ENCODE data around the gene XKR7.

GRCh38 chr20:32031007-32031958 is 63.3 kb downstream of the XKR7 start:
- TF ChIP-seq MAX (IDR thresholded peaks at IDR 0.05; ENCODE audit: insufficient read depth, insufficient read length) (no peak), CTCF (IDR thresholded peaks at IDR 0.05; ENCODE audit: extremely low read depth in 1 of 2, insufficient read depth in 1 of 2, low read depth in 1 of 2, low read length in 2 of 2) (peak; percentile 88 to 89), EZH2 (IDR thresholded peaks at IDR 0.05; ENCODE audit: borderline replicate concordance, low read depth, low read length, severe bottlenecking) (no peak), POLR2A (IDR thresholded peaks at IDR 0.05; ENCODE audit: low read depth, low read length) (no peak), POLR2AphosphoS5 (IDR thresholded peaks at IDR 0.05; ENCODE audit: insufficient read depth, low read depth, low read length) (no peak)
